Measurements from ENCODE around the gene TNFRSF12A.

The TNFRSF12A gene, protein sequence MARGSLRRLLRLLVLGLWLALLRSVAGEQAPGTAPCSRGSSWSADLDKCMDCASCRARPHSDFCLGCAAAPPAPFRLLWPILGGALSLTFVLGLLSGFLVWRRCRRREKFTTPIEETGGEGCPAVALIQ

DNA sequence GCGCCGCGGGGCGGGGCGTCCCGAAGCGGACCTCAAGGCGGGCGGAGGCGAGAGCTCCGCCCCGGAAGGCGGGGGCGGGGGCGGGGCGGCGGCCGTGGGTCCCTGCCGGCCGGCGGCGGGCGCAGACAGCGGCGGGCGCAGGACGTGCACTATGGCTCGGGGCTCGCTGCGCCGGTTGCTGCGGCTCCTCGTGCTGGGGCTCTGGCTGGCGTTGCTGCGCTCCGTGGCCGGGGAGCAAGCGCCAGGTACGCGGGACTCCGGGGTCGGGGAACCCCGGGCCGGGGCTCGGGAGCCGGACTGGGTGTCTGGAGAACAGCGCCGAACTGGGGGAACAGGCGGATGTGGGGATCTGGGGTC is at the start of gene TNFRSF12A:
Gene TNFRSF12A (plus strand): TSS at position 122 of the 357 bp plus-strand sequence. CDS start 30 bp downstream, at position 152.
- DNase-seq, result peak; percentile 72 to 85

DNA sequence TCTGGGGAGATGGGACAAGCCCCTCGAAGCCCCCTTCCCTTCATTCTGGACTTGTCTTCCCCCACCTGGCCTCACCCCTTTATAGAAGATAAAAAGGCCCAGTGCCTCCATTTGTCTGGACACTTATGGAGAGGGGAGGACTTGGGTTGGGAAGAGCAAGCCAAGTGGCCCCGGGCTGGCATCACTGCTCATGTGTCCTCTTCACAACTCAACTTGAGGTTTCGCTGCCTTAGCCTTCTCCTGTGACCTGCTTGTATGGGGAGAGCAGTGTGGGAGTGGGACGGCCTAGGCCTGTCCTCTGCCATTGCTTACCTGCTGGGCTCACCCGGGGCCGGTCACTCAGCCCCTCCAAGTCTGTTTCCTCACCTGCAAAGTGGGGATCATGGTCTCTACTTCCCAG is 49.6 kb upstream of the TNFRSF12A start:
- no peak for DNase-seq

GRCh38 chr16:2971134-2971984 is 48.8 kb upstream of the TNFRSF12A start:
- DNase-seq, result no peak

- DNase-seq, result no peak
Measured at GRCh38 chr16:2971985-2972784, 48.0 kb upstream of the TNFRSF12A start.

GRCh38 chr16:2973093-2973492 is 47.1 kb upstream of the TNFRSF12A start:
- DNase-seq, result no peak

DNA sequence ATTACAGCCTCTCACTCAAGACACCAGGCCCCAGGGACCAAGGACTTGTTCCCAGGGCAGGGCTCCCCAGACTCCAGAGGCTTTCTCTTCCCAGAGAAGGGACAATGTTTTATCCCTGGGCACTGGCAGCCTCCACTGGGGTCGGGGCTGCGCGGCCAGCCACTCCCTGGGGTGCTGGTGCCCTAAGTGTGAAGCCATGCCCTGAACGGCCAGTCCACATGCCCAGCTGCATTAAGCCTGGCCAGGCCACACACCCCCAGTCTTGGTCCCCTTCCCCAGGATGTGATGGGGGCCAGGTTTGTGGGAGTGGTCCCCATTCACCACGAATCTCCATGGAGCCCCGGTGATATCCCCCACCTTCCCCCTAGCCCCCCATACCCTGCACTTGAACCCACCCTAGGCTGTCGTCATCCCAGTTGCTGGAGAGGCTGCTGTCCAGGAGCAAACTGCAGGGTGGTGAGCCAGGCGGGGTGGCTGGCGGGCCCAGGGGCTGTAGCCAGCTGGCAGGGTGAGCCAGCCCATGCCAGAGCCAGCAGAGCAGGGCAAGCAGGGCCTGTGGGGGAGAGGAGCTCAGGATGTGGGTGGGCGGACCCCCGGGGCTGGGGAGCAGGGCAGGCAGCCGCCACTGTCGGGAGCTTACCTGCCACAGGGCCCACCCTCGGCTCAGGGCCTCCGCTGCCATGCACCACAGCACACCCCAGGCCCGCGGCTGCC is 46.4 kb upstream of the TNFRSF12A start:
- DNase-seq, result no peak

- DNase-seq, result no peak
Measured at GRCh38 chr16:2974319-2975056, 45.7 kb upstream of the TNFRSF12A start.

GRCh38 chr16:2975161-2975795 is 44.9 kb upstream of the TNFRSF12A start:
- no peak for DNase-seq

DNA sequence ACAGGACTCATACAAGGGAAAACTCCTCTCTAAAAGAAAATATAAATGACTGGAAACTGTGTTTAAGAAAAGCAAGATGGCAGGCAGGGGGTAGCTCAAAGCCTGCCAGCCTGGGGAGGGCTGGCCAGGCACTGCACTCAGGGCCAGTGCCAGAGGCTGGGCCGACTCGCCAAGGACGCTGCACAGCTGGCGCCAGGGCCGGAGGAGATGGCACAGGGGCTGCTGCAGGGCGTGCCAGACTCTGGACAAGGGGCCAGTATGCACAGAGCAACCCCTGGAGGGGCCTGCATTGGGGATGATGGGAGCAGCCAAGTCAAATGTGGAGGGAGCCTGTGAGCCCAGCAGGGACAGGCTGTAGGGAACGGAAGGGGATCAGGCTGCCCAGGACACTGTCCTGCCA is 44.0 kb upstream of the TNFRSF12A start:
- DNase-seq, result no peak

DNA sequence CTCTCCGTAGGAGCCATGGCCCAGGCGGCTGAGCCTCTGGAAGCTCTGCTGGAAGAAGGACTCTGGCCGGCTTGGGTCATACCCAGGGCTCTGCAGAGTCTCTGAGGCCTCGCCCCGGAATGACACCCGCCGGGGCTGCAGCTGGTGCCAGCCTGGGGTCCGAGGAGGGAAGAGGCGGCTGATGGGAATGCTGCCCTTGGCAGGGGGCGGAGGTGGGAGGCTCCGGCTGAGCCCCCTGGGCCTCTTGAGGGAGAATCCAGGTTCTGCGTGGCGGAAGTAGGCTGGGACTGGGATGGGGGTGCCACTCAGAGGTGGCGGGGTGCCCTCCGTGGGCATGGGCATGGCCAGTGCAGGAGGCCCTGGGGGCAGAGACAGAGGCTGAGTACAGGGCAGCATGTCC is 43.5 kb upstream of the TNFRSF12A start:
- DNase-seq, result no peak

- no peak for DNase-seq
Measured at GRCh38 chr16:2977440-2977839, 42.7 kb upstream of the TNFRSF12A start.

GRCh38 chr16:2979669-2980226 is 40.4 kb upstream of the TNFRSF12A start:
- peak; percentile 47 to 85 for DNase-seq

- DNase-seq, result peak; percentile 88 to 96
Measured at GRCh38 chr16:2980227-2981176, 39.7 kb upstream of the TNFRSF12A start, which contains the start of gene PKMYT1. TSS of gene PKMYT1 (minus strand) at chr16:2980446. CDS start at chr16:2979657, 789 bp downstream.

- no peak for DNase-seq
Measured at GRCh38 chr16:2981177-2981898, 38.8 kb upstream of the TNFRSF12A start.

GRCh38 chr16:2981899-2982250 is 38.3 kb upstream of the TNFRSF12A start:
- DNase-seq, result no peak

GRCh38 chr16:2982402-2982801 is 37.8 kb upstream of the TNFRSF12A start:
- DNase-seq, result no peak

- DNase-seq, result peak; percentile 60 to 86
Measured at GRCh38 chr16:2983706-2984136, 36.4 kb upstream of the TNFRSF12A start.

DNA sequence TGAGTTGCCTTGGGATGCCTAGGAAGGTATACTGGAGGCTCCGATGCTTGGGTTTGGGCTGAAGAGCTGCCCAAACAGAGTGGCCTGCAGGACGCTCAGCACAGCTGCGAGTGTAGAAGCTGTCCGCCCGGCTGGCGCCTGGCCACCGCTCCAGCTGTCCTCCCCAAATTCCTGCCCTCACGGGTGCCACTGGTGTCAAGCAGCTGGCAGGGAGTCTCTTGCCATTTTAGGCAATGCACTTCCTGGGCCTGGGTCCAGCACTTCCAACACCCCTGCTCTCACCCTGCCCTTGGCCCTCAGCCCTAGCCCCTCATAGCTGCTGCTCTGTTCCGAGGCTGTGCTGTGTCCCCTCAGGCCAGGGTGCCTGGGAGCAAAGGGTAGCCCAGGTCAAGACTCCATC is 34.7 kb upstream of the TNFRSF12A start:
- DNase-seq, result no peak

GRCh38 chr16:2985893-2986355 is 34.2 kb upstream of the TNFRSF12A start:
- DNase-seq, result no peak
